Upper lobe of left lung (tissue), 4 donors: ENCODE data around the gene RASD2.

Experiments used
- POLR2A ChIP-seq, 4 donors: fragments of 450-650 bp; IDR thresholded peaks; one replicate each; pipeline ENCODE4 v1.5.1; 2016 to 2017; ENCODE audit warnings: antibody characterized with exemption in 4 of 4, mild to moderate bottlenecking in 2 of 4
- TF ChIP-seq, protein P1 (sequence below), 6 experiments: fragments of 450-650 bp in 4 of 6; fragments of 200-600 bp in 2 of 6; sonication (generic) in 2 of 6; IDR thresholded peaks; one replicate each; pipeline ENCODE4 v1.5.1; 2016 to 2019; ENCODE audit warnings: antibody characterized with exemption in 6 of 6

GRCh38 chr22:35563211-35563610, 22.6 kb downstream of the RASD2 start:
- TF ChIP-seq, protein P1, sequence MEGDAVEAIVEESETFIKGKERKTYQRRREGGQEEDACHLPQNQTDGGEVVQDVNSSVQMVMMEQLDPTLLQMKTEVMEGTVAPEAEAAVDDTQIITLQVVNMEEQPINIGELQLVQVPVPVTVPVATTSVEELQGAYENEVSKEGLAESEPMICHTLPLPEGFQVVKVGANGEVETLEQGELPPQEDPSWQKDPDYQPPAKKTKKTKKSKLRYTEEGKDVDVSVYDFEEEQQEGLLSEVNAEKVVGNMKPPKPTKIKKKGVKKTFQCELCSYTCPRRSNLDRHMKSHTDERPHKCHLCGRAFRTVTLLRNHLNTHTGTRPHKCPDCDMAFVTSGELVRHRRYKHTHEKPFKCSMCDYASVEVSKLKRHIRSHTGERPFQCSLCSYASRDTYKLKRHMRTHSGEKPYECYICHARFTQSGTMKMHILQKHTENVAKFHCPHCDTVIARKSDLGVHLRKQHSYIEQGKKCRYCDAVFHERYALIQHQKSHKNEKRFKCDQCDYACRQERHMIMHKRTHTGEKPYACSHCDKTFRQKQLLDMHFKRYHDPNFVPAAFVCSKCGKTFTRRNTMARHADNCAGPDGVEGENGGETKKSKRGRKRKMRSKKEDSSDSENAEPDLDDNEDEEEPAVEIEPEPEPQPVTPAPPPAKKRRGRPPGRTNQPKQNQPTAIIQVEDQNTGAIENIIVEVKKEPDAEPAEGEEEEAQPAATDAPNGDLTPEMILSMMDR (IDR thresholded peaks at IDR 0.05): no peak
- TF ChIP-seq POLR2A (IDR thresholded peaks at IDR 0.05): no peak
